Measurements from ENCODE around the gene OR2A42.

DNA sequence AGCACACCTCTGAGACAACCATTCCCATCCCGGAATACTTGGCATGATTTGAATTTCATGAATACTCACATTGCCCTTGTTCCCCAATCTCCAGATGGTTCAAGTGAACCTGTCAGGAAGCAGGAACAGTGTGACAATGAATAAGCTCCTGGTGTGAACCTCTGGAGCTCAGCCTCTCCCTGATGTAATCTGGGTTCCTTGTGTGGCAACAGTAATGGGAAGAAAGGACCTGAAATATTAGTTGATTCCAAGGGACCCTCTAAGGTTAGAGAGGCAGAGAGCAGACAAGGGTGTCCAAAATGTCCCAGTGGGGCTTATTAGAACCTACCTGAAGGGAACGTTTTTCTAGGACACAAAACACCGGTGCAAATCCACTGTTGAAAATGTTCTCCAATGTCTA, 16.7 kb upstream of the OR2A42 start:
- TF ChIP-seq POLR2A (IDR thresholded peaks at IDR 0.05; ENCODE audit: low read depth, low read length) (no peak), POLR2AphosphoS5 (IDR thresholded peaks at IDR 0.05; ENCODE audit: low read depth, low read length) (no peak), TAF1 (IDR thresholded peaks at IDR 0.05; ENCODE audit: low read depth, low read length) (no peak)
